GM12891 (cell line): ENCODE results near the gene BACH1.
"Not testable (repeated sequence)": the region's sequence is repeated elsewhere in the genome, so short reads cannot be mapped to it uniquely, and the experiment has no call there.

Source experiments
- PAX5 ChIP-seq: IDR thresholded peaks from 2 replicates; pipeline ENCODE4 v1.6.1; 2011; ENCODE audit warnings: low read length, moderate library complexity, mild to moderate bottlenecking; ENCODE audit not compliant: insufficient read depth, severe bottlenecking
- POLR2A ChIP-seq: IDR thresholded peaks from 2 replicates; pipeline ENCODE4 v1.6.1; 2011; ENCODE audit warnings: low read depth, low read length, control low read depth
- POLR2AphosphoS5 ChIP-seq: IDR thresholded peaks from 2 replicates; pipeline ENCODE4 v1.6.1; 2011; ENCODE audit warnings: low read depth, low read length, control low read depth
- SPI1 ChIP-seq: IDR thresholded peaks from 2 replicates; pipeline ENCODE4 v1.6.1; 2011; ENCODE audit warnings: low read depth, low read length, control low read depth
- TAF1 ChIP-seq: IDR thresholded peaks from 2 replicates; pipeline ENCODE4 v1.6.1; 2011; ENCODE audit warnings: low read depth, low read length, control low read depth

DNA sequence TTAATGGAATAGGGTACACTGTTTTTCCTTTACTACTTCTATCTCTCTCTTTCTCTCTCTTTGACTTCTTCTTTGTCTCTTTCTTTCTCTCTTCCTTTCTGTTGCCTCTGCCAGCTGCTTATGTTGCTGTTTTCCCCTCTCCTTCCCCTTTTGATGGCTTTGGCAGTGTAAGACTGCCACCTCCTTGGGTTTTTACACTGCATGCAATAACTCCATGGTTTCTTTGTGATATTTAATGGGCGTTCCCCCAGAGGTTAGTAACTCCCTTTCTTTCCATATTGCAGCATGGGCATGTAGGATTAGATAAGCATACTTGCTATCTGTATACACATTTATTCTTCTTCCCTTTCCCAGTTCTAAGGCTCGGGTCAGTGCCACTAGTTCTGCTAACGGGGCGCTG is 58.1 kb downstream of the BACH1 start:
- not testable (repeated sequence) for TF ChIP-seq SPI1, POLR2AphosphoS5, POLR2A, PAX5, TAF1
